Activated CD8-positive, alpha-beta T cell treated with anti-CD3 and anti-CD28 coated beads for 36 hours (primary cell): ENCODE results near the gene CCR8. TPM values are rescaled to one million over a fixed set of nuclear protein-coding genes. Genes with fewer than 3 reads are reported as not detected.
"Not testable (repeated sequence)": the region's sequence is repeated elsewhere in the genome, so short reads cannot be mapped to it uniquely, and the experiment has no call there.

Experiments used
- ATAC-seq: fragments of 200-7000 bp; cut with Tn5 transposase; one replicate; pipeline ENCODE4 v1.10.0; 2021; ENCODE audit warnings: mild to moderate bottlenecking, moderate library complexity
- CTCF ChIA-PET: fragments of 350-600 bp; sonication (Branson Sonifier 250); formaldehyde crosslinking; loops from one replicate; lab custom pipeline; 2021; ENCODE audit warnings: antibody characterized with exemption; lab: Charles Lee
- POLR2A ChIA-PET: fragments of 350-600 bp; sonication (Branson Sonifier 250); formaldehyde crosslinking; loops from one replicate; lab custom pipeline; 2021; ENCODE audit warnings: antibody characterized with exemption; lab: Charles Lee
- DNase-seq: peaks from one replicate; pipeline ENCODE4 v3.0.0-alpha.2; 2020
- H3K27ac Mint-ChIP-seq: one replicate; pipeline ENCODE4 v1.8.0; 2021; ENCODE audit warnings: mild to moderate bottlenecking, mixed read lengths
- H3K27me3 Mint-ChIP-seq: one replicate; pipeline ENCODE4 v1.8.0; 2021; ENCODE audit warnings: mixed read lengths
- H3K36me3 Mint-ChIP-seq: one replicate; pipeline ENCODE4 v1.8.0; 2021; ENCODE audit warnings: low read depth, mixed read lengths
- H3K4me1 Mint-ChIP-seq: one replicate; pipeline ENCODE4 v1.8.0; 2021; ENCODE audit warnings: low read depth, mixed read lengths
- H3K4me3 Mint-ChIP-seq: one replicate; pipeline ENCODE4 v1.8.0; 2021; ENCODE audit warnings: mild to moderate bottlenecking, moderate library complexity, mixed read lengths
- H3K9me3 Mint-ChIP-seq: one replicate; pipeline ENCODE4 v1.8.0; 2021; ENCODE audit warnings: mixed read lengths
- CTCF ChIP-seq: fragments of 200-600 bp; IDR thresholded peaks from one replicate; pipeline ENCODE4 v1.8.0; 2022; ENCODE audit warnings: antibody characterized with exemption, mild to moderate bottlenecking
- intact Hi-C: fragments of 100-400 bp; cut with micrococcal nuclease; formaldehyde crosslinking; loops from one replicate; pipeline ENCODE4 v1.10.0; 2022
- total RNA-seq, 2 experiments: library from RNA; stranded (reverse); gene quantifications; one replicate each; pipeline ENCODE4 v1.2.3, GENCODE V29; 2021

CCR8 gene
- total RNA-seq, 2 experiments from 2014 or later, result 0.34 to 0.56 TPM

- intact Hi-C loops, result no loop called here
- Mint-ChIP-seq H3K4me3 (no peak overlapping the region), H3K9me3 (no peaks in the 10 kb centered on the region), H3K4me1 (peaks cover 26% of the 10 kb centered on the region), H3K36me3 (no peaks in the 10 kb centered on the region), H3K27me3 (no peaks in the 10 kb centered on the region), H3K27ac (no peak overlapping the region)
- no peak for DNase-seq
- CTCF ChIA-PET, result interaction anchor here (0.5 to 4.8 kb wide), 6 partner anchors 11 to 317 kb away, joined by 3 to 18 read pairs (median 4); no protein-coding TSS in a partner anchor
- POLR2A ChIA-PET, result interaction anchor here (0.7 to 1.5 kb wide), 3 partner anchors 11 to 59 kb away, joined by 3 to 7 read pairs (median 3); partner anchors contain the start of gene RPSA
- ATAC-seq, result peak; percentile 12
- no peak for TF ChIP-seq CTCF
These were observed 18.0 kb downstream of the CCR8 start for GRCh38 chr3:39347586-39347876.

- DNase-seq (no peak), ATAC-seq (no peak)
- Mint-ChIP-seq H3K27me3 (no peaks in the 10 kb centered on the region), H3K9me3 (no peaks in the 10 kb centered on the region), H3K4me3 (no peak overlapping the region), H3K4me1 (peaks cover 26% of the 10 kb centered on the region), H3K36me3 (no peaks in the 10 kb centered on the region), H3K27ac (no peak overlapping the region)
- intact Hi-C loops, result no loop called here
- no peak for TF ChIP-seq CTCF
- POLR2A ChIA-PET, result no interaction called here
- CTCF ChIA-PET, result interaction anchor here (3.6 kb wide), 1 partner anchor 57 kb away, joined by 14 read pairs; no protein-coding TSS in a partner anchor
These were observed 19.6 kb downstream of the CCR8 start for GRCh38 chr3:39349080-39349479.

GRCh38 chr3:39350714-39351113 is 21.2 kb downstream of the CCR8 start:
- POLR2A ChIA-PET, result no interaction called here
- TF ChIP-seq CTCF, result no peak
- Mint-ChIP-seq H3K27me3 (no peaks in the 10 kb centered on the region), H3K36me3 (no peaks in the 10 kb centered on the region), H3K4me3 (no peak overlapping the region), H3K27ac (no peak overlapping the region), H3K9me3 (no peaks in the 10 kb centered on the region), H3K4me1 (peaks cover 26% of the 10 kb centered on the region)
- CTCF ChIA-PET, result interaction anchor here (3.6 kb wide), 1 partner anchor 59 kb away, joined by 14 read pairs; no protein-coding TSS in a partner anchor
- ATAC-seq (no peak), DNase-seq (no peak)
- intact Hi-C loops, result no loop called here

GRCh38 chr3:39351134-39351533 is 21.6 kb downstream of the CCR8 start:
- intact Hi-C loops, H3K9me3 Mint-ChIP-seq, H3K27ac Mint-ChIP-seq, H3K36me3 Mint-ChIP-seq, ATAC-seq, POLR2A ChIA-PET, DNase-seq, H3K27me3 Mint-ChIP-seq, H3K4me3 Mint-ChIP-seq: not testable (repeated sequence)
- CTCF ChIA-PET, result interaction anchor here (3.6 kb wide), 1 partner anchor 59 kb away, joined by 14 read pairs; no protein-coding TSS in a partner anchor
- H3K4me1 Mint-ChIP-seq, result peaks cover 24% of the 10 kb centered on the region

- H3K4me3 Mint-ChIP-seq, result not testable (repeated sequence)
These were observed 23.8 kb downstream of the CCR8 start for GRCh38 chr3:39353168-39353927.

GRCh38 chr3:39358333-39358732 is 28.8 kb downstream of the CCR8 start:
- no peaks in the 10 kb centered on the region for H3K27me3 Mint-ChIP-seq
- peaks cover 39% of the 10 kb centered on the region for H3K4me1 Mint-ChIP-seq
- POLR2A ChIA-PET, result interaction anchor here (1.2 kb wide), 1 partner anchor 11 kb away, joined by 3 read pairs; no protein-coding TSS in a partner anchor
- TF ChIP-seq CTCF, result no peak
- H3K9me3 Mint-ChIP-seq, result peaks cover 2% of the 10 kb centered on the region
- no peak overlapping the region for H3K27ac Mint-ChIP-seq
- DNase-seq (no peak), ATAC-seq (no peak)
- CTCF ChIA-PET, result interaction anchor here (2.1 kb wide), 1 partner anchor 20 kb away, joined by 7 read pairs; no protein-coding TSS in a partner anchor
- no peak overlapping the region for H3K4me3 Mint-ChIP-seq
- H3K36me3 Mint-ChIP-seq, result no peaks in the 10 kb centered on the region
- intact Hi-C loops, result no loop called here

More at GRCh38 chr3:39353168-39353927, 23.8 kb downstream of the CCR8 start:
- H3K36me3 Mint-ChIP-seq, intact Hi-C loops, H3K27ac Mint-ChIP-seq, ATAC-seq, H3K9me3 Mint-ChIP-seq, DNase-seq, CTCF ChIA-PET, H3K27me3 Mint-ChIP-seq, POLR2A ChIA-PET: not testable (repeated sequence)
- H3K4me1 Mint-ChIP-seq, result peaks cover 16% of the 10 kb centered on the region
